ENCODE measurements around the gene LARGE1. TPM values are rescaled to one million over a fixed set of nuclear protein-coding genes. Genes with fewer than 3 reads are reported as not detected.

LARGE1 gene
- total RNA-seq, 1 donor, result 22.8 TPM

GRCh38 chr22:33577862-33578411 lies 342.3 kb downstream of the LARGE1 start:
- Histone ChIP-seq H3K27ac (ENCODE audit: low read depth, low read length) (no peak overlapping the region), H3K4me2 (ENCODE audit: insufficient read depth, low read length) (no peak overlapping the region), H3K4me1 (ENCODE audit: insufficient read depth, low read length) (no peaks in the 10 kb centered on the region), H3K9me3 (ENCODE audit: low read depth, low read length) (no peaks in the 10 kb centered on the region), H4K20me1 (ENCODE audit: insufficient read depth, low read length) (no peaks in the 10 kb centered on the region), H2AFZ (ENCODE audit: low read length) (no peak overlapping the region), H3K4me3 (ENCODE audit: insufficient read depth, low read length) (no peak overlapping the region), H3K27me3 (ENCODE audit: insufficient read depth, low read length) (no peaks in the 10 kb centered on the region), H3K79me2 (ENCODE audit: insufficient read depth, low read length) (no peaks in the 10 kb centered on the region), H3K36me3 (ENCODE audit: insufficient read depth, low read length) (no peaks in the 10 kb centered on the region)
- TF ChIP-seq CTCF (IDR thresholded peaks at IDR 0.05; ENCODE audit: extremely low read depth, low read depth, low read length), result no peak
- no peak for DNase-seq (ENCODE audit: insufficient read length, low spot score, missing footprints)

- no peak overlapping the region for H3K27ac ChIP-seq (ENCODE audit: low read depth, low read length)
- no peak overlapping the region for H3K4me3 ChIP-seq (ENCODE audit: insufficient read depth, low read length)
- H3K9me3 ChIP-seq (ENCODE audit: low read depth, low read length), result no peaks in the 10 kb centered on the region
- no peaks in the 10 kb centered on the region for H3K4me1 ChIP-seq (ENCODE audit: insufficient read depth, low read length)
- H3K36me3 ChIP-seq (ENCODE audit: insufficient read depth, low read length), result no peaks in the 10 kb centered on the region
- TF ChIP-seq CTCF (IDR thresholded peaks at IDR 0.05; ENCODE audit: extremely low read depth, low read depth, low read length), result no peak
- H3K27me3 ChIP-seq (ENCODE audit: insufficient read depth, low read length), result no peaks in the 10 kb centered on the region
- no peak overlapping the region for H3K4me2 ChIP-seq (ENCODE audit: insufficient read depth, low read length)
- no peak overlapping the region for H2AFZ ChIP-seq (ENCODE audit: low read length)
- no peak for DNase-seq (ENCODE audit: insufficient read length, low spot score, missing footprints)
- no peaks in the 10 kb centered on the region for H3K79me2 ChIP-seq (ENCODE audit: insufficient read depth, low read length)
- no peaks in the 10 kb centered on the region for H4K20me1 ChIP-seq (ENCODE audit: insufficient read depth, low read length)
Measured at GRCh38 chr22:33576205-33576604, 344.1 kb downstream of the LARGE1 start.

GRCh38 chr22:33575771-33576170 lies 344.5 kb downstream of the LARGE1 start:
- no peaks in the 10 kb centered on the region for H3K36me3 ChIP-seq (ENCODE audit: insufficient read depth, low read length)
- no peak for TF ChIP-seq CTCF (IDR thresholded peaks at IDR 0.05; ENCODE audit: extremely low read depth, low read depth, low read length)
- no peaks in the 10 kb centered on the region for H3K27me3 ChIP-seq (ENCODE audit: insufficient read depth, low read length)
- no peak overlapping the region for H2AFZ ChIP-seq (ENCODE audit: low read length)
- H3K27ac ChIP-seq (ENCODE audit: low read depth, low read length), result no peak overlapping the region
- H3K4me1 ChIP-seq (ENCODE audit: insufficient read depth, low read length), result no peaks in the 10 kb centered on the region
- H3K4me2 ChIP-seq (ENCODE audit: insufficient read depth, low read length), result no peak overlapping the region
- H3K79me2 ChIP-seq (ENCODE audit: insufficient read depth, low read length), result no peaks in the 10 kb centered on the region
- no peaks in the 10 kb centered on the region for H4K20me1 ChIP-seq (ENCODE audit: insufficient read depth, low read length)
- no peaks in the 10 kb centered on the region for H3K9me3 ChIP-seq (ENCODE audit: low read depth, low read length)
- no peak for DNase-seq (ENCODE audit: insufficient read length, low spot score, missing footprints)
- H3K4me3 ChIP-seq (ENCODE audit: insufficient read depth, low read length), result no peak overlapping the region

GRCh38 chr22:33575041-33575440 lies 345.2 kb downstream of the LARGE1 start:
- H3K27me3 ChIP-seq (ENCODE audit: insufficient read depth, low read length), result no peaks in the 10 kb centered on the region
- no peak overlapping the region for H3K4me3 ChIP-seq (ENCODE audit: insufficient read depth, low read length)
- no peak overlapping the region for H3K4me2 ChIP-seq (ENCODE audit: insufficient read depth, low read length)
- no peak for DNase-seq (ENCODE audit: insufficient read length, low spot score, missing footprints)
- no peaks in the 10 kb centered on the region for H3K36me3 ChIP-seq (ENCODE audit: insufficient read depth, low read length)
- no peaks in the 10 kb centered on the region for H4K20me1 ChIP-seq (ENCODE audit: insufficient read depth, low read length)
- H2AFZ ChIP-seq (ENCODE audit: low read length), result no peak overlapping the region
- H3K4me1 ChIP-seq (ENCODE audit: insufficient read depth, low read length), result no peaks in the 10 kb centered on the region
- H3K79me2 ChIP-seq (ENCODE audit: insufficient read depth, low read length), result no peaks in the 10 kb centered on the region
- H3K9me3 ChIP-seq (ENCODE audit: low read depth, low read length), result no peaks in the 10 kb centered on the region
- TF ChIP-seq CTCF (IDR thresholded peaks at IDR 0.05; ENCODE audit: extremely low read depth, low read depth, low read length), result no peak
- H3K27ac ChIP-seq (ENCODE audit: low read depth, low read length), result no peak overlapping the region

All from osteoblast (primary cell).